HG02981 (cell line): ENCODE measurements around the gene TUBGCP5.
"Not testable (repeated sequence)": the region's sequence is repeated elsewhere in the genome, so short reads cannot be mapped to it uniquely, and the experiment has no call there.

Experiments used
- ATAC-seq: cut with Tn5 transposase; IDR thresholded peaks from one replicate; pipeline ENCODE4 v1.9.1; 2021; ENCODE audit warnings: mild to moderate bottlenecking, moderate library complexity; ENCODE audit not compliant: unreplicated experiment

Gene TUBGCP5

DNA sequence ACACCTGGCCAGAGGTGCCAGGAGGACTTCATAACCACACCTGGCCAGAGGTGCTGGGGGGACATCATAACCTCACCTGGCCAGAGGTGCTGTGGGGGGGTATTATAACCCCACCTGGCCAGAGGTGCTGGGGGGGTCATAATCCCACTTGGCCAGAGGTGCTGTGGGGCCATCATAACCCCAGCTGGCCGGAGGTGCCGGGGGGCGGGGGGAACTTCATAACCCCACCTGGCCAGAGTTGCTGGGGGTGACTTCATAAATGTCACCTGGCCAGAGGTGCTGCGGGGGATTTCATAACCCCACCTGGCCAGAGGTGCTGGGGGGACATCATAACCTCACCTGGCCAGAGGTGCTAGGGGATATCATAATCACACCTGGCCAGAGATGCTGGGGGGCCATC, 4.2 kb upstream of the TUBGCP5 start:
- not testable (repeated sequence) for ATAC-seq

DNA sequence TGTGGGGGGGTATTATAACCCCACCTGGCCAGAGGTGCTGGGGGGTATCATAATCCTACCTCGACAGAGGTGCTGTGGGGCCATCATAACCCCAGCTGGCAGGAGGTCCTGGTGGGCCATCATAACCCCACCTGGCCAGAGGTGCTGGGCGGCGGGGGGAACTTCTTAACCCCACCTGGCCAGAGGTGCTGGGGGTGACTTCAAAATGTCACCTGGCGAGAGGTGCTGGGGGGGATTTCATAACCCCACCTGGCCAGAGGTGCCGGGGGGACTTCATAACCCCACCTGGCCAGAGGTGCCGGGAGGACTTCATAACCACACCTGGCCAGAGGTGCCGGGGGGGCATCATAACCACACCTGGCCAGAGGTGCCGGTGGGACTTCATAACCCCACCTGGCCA, 2.4 kb upstream of the TUBGCP5 start:
- ATAC-seq: not testable (repeated sequence)

DNA sequence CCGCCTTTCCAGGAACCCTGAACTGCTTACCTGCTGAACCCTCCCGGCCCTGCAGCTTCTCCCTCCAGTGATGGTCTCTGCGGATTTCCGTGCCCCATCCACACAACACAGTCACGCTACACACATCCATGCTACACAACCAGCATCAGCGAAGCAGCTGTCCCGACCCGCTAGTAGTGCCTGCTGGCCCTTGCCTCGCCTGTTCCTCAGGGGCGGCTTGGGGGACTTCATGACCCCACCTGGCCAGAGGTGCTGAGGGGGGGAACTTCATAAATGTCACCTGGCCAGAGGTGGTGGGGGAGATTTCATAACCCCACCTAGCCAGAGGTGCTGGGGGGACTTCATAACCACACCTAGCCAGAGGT, 530 bp upstream of the TUBGCP5 start:
- ATAC-seq: no peak

DNA sequence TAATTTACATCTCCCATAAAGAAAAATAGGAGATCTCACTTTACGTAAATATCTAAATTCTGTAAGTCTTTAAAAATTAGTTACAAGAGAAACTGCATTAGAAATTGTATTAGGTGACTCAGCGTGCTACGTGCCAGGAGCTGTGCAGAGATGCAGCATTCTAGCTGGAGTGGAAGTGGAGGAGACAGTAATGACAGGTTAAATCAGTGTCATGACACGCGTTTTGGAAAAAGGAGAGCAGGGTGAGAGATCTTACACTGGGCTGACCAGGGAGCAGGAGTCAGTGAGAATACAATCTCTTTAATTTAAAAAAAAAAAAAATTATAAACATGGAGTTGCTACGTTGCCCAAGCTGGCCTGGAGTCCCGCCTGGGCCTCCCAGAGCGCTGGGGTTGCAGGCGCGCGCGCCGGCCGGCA, 635 bp downstream of the TUBGCP5 start:
- peak; percentile 6 for ATAC-seq

DNA sequence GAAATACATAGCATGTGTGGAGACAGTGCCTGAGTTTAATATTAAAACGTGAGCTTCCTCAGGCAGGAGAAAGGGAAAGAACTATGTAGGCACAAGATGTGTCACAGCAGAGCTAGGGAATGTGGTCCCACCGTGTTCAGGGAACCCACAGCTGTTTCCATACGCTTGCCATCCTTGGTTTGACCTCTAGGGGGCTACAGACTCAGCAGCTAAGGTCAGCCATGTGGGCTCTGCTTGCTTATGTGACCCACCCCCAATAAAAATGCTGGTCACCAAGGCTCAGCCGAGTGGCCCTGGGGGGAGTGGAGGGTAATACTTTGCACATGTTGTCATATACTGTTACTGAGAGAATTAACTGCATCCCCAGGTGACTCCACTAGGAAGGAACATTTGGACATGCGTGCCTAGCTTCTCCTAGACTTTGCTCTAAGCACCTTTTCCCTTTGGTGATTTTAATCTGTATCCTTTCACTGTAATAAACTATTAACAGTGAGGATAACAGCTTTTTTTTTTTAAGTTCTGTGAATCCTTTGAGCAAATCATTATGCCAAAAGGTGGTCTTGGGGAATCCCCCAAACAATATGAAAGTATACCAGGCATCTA, 3.3 kb downstream of the TUBGCP5 start:
- no peak for ATAC-seq

DNA sequence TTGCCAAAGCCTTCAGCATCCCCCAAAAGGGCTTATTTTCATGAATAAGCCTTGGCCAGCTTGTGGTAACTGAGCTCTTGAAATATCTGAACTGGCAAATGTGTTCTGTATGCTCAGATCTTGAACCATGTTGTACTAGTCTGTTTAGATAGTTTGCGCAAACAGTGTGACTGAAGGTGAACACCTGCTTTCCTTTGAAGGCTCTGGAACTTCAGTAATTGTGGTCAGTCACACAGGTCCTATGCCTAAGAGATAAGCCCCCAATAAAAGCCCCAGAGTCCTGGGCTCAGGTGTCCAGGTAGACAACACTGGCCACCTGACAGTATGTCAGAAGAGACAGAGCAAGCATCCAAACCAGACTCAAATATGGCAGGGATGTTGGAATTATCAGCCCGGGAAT, 5.4 kb downstream of the TUBGCP5 start:
- no peak for ATAC-seq

DNA sequence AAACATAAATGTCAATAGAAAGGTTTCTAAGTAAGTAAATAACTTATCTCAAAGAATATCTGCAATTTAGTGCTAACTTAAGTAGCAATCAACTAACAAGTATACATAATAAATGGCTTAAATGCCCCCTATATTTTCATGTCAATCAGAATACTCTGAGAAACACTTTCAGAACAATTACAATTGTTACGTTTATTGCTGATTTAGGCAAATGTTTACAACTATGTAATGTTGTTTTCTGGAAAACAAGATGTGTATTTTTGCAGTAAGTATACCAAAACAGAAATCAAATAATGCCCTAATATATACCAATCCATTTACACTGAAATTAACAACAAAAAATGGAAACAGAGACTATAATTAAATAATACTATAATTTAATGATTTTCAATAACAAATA, 13.2 kb downstream of the TUBGCP5 start:
- ATAC-seq: no peak

DNA sequence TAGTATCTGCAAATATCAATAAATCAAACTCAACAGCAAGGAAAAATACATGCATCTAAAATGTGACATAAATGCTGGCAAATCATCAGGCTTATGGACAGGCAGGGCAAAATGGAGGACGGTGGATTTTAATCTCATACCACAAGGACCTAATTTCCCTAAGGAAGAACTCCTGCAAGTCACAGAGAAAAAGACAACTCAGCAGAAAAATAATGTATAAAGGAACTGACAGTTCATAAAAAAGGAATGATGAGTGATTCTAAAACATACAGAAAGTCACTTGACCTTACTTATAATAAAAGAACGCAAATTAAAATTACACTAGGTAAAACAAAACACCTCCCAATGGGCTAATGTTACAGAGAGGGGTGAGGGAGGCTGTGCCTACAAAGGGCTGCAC, 17.2 kb downstream of the TUBGCP5 start:
- ATAC-seq: no peak

DNA sequence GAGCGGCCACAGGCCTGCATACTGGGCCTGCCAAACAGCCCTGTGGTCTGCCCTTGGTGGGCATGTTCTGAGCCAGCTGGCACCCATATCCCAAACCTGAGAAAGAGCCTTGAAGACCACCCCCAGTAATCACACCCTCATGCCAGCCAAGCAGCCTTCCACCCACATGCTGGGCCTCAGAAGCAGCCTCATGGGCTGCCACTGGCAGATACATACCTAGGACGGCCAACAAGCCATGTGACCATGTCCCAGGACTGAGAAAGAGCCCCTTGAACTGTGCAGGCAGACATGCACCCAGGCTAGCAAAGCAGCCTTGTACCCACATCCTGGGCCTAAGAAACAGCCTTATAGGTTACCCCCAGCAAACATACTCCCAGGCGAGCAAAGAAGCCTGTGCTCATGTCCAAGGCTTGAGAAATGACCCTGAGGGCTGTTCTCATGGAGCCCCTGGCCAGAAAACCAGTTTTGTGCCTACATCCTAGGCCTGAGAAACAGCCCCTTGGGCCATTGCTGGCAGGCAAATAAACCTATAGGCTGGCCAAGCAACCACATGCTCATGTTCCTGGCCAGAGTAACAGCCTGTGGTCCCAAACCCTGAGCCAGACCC, 24.9 kb downstream of the TUBGCP5 start:
- ATAC-seq: no peak

DNA sequence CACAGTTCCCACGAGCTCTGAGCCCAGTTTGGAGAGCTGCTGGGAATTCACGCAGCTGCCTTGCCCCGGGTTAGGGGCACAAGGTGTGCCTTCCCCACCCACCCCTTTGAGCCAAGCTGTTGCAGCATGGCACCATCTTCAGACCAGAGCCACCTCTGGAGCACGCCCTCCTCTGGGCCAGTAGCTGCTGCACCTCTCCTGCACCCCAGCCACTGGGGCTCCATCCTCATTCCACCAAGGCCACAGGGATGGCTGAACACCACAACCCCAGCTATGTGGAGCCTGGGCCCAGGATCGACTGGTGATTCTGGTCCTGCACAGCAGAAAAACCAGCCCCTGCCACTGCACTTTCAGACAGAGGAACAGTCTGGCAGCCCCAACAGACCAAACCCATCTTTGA, 25.7 kb downstream of the TUBGCP5 start:
- ATAC-seq: no peak

DNA sequence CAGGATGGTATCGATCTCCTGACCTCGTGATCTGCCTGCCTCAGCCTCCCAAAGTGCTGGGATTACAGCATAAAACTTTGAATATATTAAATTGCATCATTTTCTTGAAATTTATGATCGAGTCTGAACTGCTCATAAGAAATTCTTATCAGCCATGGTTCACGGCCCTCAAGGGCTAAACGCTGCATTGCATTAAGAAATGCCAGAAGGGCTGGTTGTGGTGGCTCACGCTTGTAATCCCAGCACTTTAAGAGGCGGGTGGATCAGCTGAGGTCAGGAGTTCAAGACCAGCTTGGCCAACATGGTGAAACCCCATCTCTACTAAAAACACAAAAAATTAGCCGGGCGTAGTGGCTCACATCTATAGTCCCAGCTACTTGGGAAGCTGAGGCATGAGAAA, 26.8 kb downstream of the TUBGCP5 start:
- not testable (repeated sequence) for ATAC-seq

DNA sequence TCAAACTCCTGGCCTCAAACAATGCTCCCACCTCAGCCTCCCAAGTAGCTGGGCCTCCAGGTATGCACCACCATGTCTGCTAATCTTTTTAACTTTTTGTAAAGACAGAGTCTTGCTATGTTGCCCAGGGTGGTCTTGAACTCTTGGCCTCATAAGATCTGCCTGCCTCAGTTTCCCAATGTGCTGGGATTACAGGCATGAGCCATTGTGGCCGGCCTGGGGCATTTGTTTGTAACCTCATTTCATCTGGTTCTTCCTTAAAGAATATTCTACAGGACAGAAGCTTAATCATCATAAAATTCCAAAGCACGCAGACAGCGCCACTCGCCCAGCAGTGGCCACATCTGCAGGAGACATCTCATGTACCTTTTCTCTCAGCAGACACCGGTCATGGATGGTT, 35.6 kb downstream of the TUBGCP5 start:
- no peak for ATAC-seq

DNA sequence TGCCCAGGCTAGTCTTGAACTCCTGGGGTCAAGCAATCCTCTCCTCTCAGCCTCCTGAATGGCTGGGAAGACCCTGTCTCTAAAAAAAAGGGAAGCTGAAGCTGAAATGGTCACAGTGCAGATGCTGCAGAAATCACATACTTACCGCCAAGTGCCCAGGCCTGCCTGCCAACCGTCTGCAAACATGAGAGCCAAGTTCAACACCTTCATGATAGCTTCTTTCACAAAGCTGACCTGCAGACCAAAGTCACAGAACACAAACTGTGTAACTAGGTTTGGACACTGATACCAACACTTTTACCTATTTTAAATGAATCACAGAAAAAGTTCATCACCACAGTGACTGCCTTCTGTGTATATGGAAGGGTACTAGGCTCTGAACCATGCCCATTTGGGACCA, 36.4 kb downstream of the TUBGCP5 start:
- no peak for ATAC-seq

DNA sequence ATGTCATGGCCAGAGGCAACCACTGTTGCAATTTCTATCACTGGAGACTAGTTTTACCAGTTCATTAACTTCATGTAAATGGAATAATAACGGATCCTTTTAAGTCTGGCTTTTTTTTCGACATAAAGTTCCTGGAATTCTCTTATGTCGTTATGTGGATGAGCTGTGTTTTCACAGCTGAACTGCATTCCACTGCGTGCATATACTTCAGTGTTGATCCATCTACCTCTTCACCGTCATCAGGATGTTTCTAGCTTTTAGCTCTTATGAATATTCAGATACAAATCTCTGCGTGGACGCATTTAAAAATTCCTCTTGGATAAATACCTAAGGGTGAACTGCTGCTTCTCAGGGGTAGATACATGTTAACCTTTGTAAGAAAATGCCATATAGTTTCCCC, 43.6 kb downstream of the TUBGCP5 start:
- ATAC-seq: no peak

DNA sequence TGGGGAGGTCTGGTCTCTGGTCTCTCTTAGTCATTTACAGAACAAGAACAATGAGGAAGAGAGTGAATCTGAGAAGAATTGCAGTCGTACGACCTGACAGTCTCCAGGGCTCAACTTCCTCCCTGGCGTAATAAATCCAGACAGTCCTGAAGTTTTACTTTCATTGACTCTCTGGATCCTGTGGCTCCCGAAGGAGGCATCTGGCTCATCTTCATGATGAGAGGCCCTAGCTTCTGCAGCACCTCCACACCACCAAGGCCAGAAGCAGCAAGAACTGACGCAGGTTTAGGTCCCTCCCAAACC, 47.4 kb downstream of the TUBGCP5 start:
- ATAC-seq: no peak

DNA sequence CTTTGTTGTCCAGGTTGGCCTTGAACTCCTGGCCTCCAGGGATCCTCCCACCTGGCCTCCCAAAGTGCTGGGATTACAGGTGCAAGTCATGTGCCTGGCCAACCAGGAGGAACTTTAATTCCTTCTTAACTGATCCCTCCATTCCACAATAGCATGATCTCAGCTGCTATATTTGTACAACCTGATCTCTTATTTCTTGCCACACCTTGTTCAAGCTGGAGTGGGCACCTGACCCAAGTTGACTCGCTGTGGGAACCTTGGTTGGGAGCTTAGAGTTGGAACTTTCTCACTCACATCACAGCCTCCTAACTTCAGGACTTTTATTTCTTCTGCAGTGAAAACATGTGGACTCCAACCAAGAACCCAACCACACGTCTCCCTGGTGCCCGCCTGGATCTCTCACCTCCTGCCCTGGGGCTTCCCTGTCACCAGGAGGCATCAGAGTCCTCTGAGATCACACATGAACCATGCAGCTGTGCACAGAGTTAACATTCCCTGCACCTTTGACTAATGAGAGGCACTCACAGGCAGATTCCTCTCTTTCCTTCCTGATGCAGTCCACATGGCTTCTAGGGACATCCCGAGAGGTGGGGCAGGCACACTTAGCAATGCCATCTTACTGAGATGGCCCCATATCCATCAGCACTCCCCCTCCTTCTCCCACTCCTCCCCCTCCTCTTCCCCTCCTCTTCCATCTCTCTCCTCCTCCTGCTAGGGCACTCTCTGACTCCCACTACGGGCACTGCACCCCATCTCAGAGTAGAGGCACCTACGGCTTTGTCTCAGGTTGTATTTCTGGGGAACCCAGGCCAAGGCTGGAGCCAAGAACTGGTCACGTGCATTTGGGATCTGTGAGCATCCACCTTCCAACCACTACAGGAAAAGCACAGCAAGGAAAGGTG, 49.5 kb downstream of the TUBGCP5 start:
- no peak for ATAC-seq

DNA sequence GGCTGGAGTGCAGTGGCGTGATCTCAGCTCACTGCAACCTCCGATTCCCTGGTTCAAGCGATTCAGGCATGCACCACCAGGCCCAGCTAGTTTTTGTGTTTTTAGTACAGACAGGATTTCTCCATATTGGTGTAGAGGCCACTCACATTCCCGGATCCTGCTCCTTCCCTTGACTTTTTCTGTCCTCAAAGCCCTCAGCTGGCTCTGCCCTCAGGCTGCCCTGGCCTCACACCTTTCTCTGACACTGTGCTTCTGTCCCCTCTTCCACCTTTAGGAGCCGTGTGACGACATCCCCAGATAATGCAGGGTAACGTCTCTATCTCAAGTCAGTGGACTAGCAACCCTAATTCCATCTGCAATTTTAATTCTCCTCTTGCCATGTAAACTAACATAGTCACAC, 50.6 kb downstream of the TUBGCP5 start:
- ATAC-seq: no peak

DNA sequence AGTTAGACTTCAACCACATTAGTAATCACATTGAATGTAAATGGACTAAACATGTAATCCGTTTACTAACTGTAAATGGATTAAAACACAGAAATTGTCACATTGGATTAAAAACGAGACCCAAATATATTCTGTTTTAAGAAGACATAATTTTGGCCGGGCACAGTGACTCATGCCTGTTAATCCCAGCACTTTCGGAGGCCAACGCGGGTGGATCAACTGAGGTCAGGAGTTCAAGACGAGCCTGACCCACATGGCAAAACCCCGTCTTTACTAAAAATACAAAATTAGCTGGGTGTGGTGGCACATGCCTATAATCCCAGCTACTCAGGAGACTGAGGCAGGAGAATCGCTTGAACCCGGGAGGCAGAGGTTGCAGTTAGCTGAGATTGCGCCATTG, 57.4 kb downstream of the TUBGCP5 start:
- ATAC-seq: not testable (repeated sequence)

DNA sequence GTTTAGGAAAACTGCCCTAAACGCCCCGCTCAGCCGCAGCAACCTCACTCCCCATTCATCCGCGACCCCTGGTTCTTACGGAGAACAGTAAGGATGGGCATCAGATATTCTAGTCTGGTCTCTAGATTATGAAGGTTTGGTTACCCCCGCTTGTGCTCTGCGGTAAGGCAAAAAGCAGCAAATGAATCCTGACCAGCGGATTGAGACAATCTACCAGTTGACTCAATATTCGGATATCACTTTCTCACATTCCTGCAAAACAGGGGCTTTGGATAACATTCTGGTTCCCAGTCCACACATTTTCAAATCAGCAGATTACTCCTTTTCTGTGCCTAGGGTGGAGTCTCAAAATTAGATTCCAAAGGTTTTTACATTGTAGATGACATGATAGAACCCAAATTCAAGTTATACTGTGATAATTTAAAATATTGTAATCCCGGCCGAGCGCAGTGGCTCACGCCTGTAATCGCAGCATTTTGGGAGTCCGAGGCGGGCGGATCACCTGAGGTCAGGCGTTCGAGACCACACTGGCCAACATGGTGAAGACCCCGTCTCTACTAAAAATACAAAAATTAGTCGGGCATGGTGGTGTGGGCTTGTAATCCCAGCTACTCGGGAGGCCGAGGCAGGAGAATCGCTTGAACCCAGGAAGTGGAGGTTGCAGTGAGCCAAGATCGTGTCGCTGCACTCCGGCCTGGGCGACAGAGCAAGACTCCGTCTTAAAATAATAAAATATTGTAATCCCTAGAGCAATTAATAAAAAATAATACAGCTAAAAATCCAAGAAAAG, 58.1 kb downstream of the TUBGCP5 start:
- ATAC-seq: no peak

DNA sequence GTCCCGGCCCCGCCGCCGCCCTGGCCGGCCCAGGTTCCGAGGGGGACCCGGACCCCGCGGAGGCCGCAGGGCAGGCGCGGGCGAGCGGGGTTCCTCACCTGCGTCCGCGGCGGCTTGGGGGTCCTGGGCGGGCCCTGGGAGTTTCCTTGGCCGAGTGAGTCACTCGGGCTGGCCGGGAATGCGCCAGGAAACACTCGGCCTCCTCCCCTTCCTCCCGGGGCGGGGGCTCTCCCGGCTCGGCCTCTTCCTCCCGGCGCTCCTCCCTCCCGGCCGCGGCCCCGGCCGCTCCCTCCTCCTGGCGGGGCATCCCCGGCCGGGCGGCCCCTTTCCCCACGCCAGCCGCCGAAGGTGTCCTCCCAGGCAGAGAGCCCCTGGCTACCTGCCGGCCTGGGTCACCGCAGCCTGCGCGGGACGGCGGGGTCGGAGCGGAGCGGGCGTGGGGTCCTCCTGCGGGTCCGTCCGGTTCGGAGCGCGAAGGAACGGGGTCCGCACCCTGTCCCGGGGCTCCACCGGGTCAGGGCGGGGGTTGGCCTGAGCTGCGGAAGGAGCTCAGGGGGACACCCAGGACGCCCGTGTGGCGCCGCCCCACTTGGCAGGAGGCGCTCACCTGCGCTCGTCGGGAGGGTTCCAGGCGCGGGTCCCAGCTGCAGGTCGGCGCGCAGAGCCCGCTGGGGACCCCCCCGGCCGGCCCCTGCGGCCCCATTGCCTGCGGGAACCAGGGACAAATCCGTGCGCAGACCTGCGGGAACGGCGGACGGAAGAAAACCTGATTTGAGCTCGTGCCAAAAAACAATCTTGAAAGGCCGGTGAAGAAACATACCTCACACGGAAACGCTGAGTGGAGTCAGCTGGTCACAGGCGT, 58.9 kb downstream of the TUBGCP5 start, which contains the start of gene CYFIP1:
CYFIP1 (minus strand) TSS at position 180 of the 862 bp plus-strand sequence. CDS start 33,083 bp downstream, outside the sequence.
- ATAC-seq: peak; percentile 55
